Measurements from ENCODE around the gene SLC9A9. TPM values are rescaled to one million over a fixed set of nuclear protein-coding genes. Genes with fewer than 3 reads are reported as not detected.

The SLC9A9 gene
- total and polyA plus RNA-seq, 7 experiments from 2014 or later: 9.3 to 23.1 (median 16.6) TPM

GRCh38 chr3:143479727-143480126, 368.5 kb downstream of the SLC9A9 start:
- Mint-ChIP-seq H3K36me3 (peaks cover 0 to 30% (median 12%) of the 10 kb centered on the region in 5 donors), H3K4me1 (peaks cover 0 to 3% (median 0%) of the 10 kb centered on the region in 7 donors), H3K9me3 (no peaks in the 10 kb centered on the region), H3K4me3 (no peak overlapping the region), H3K27ac (no peak overlapping the region), H3K27me3 (no peaks in the 10 kb centered on the region)
- Histone ChIP-seq H3K27ac (ENCODE audit: low read depth, low read length) (no peak overlapping the region), H3K36me3 (ENCODE audit: control insufficient read depth in 2 of 3, insufficient read depth in 3 of 3, low read length in 3 of 3) (no peaks in the 10 kb centered on the region), H3K4me3 (ENCODE audit: low read length) (no peak overlapping the region), H3K9me3 (ENCODE audit: control insufficient read depth in 2 of 3, low read length in 3 of 3) (no peaks in the 10 kb centered on the region), H3K4me1 (ENCODE audit: control insufficient read depth in 2 of 2, insufficient read depth in 2 of 2, low read length in 2 of 2) (no peaks in the 10 kb centered on the region), H3K27me3 (ENCODE audit: control insufficient read depth in 2 of 2, insufficient read depth in 2 of 2, low read length in 2 of 2) (no peaks in the 10 kb centered on the region)
- POLR2A ChIA-PET: no interaction called here
- CTCF ChIA-PET: no interaction called here
- intact Hi-C loops (cut with micrococcal nuclease): no loop called here
- DNase-seq: no peak
- no peak for ATAC-seq

- Histone ChIP-seq H3K36me3 (ENCODE audit: control insufficient read depth in 2 of 3, insufficient read depth in 3 of 3, low read length in 3 of 3) (no peaks in the 10 kb centered on the region), H3K27me3 (ENCODE audit: control insufficient read depth in 2 of 2, insufficient read depth in 2 of 2, low read length in 2 of 2) (no peaks in the 10 kb centered on the region), H3K9me3 (ENCODE audit: control insufficient read depth in 2 of 3, low read length in 3 of 3) (no peaks in the 10 kb centered on the region), H3K4me3 (ENCODE audit: low read length) (no peak overlapping the region), H3K27ac (ENCODE audit: low read depth, low read length) (no peak overlapping the region), H3K4me1 (ENCODE audit: control insufficient read depth in 2 of 2, insufficient read depth in 2 of 2, low read length in 2 of 2) (no peaks in the 10 kb centered on the region)
- ChIA-PET CTCF (no interaction called here), POLR2A (no interaction called here)
- H3K36me3 Mint-ChIP-seq: peaks cover 0 to 24% (median 5%) of the 10 kb centered on the region in 5 donors
- H3K4me3 Mint-ChIP-seq: no peak overlapping the region
- no peaks in the 10 kb centered on the region for H3K27me3 Mint-ChIP-seq
- H3K4me1 Mint-ChIP-seq: peaks cover 0 to 3% (median 0%) of the 10 kb centered on the region in 7 donors
- ATAC-seq: no peak
- intact Hi-C loops (cut with micrococcal nuclease): no loop called here
- DNase-seq: no peak
- H3K9me3 Mint-ChIP-seq: no peaks in the 10 kb centered on the region
- H3K27ac Mint-ChIP-seq: no peak overlapping the region
Observed at GRCh38 chr3:143478115-143478693, 370.1 kb downstream of the SLC9A9 start.

DNA sequence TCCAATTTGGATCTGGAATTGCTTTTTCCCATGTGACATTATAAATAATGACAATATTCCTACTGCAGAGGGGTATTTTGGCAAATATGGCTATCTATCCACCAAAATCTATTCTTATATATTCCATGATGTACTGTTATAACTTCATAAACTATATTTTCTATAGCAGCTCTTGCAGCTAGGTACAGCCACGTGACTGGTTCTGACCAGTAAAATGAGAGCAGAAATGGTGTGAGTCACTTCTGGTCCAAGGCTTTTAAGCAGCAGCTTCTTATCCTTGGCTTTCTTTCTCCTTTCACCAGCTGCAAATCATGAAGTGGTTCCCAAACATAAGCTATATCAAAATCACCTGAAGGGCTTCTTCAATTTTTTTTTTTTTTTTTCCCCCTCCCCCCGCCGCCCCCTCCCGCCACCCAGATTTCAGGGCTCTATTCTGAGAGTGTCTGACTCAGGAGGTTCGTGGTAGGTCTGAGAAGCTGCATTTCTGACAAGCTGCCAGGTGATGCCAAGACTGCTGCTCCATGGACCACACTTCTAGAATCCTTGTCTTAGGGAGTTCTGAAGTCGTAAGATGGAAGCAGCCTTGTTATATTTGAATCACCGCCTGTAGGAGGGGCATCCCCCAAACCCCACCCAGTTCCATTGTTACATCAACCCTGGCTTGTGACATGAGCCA, 371.2 kb downstream of the SLC9A9 start:
- intact Hi-C loops (cut with micrococcal nuclease): no loop called here
- H3K27ac ChIP-seq (ENCODE audit: low read depth, low read length): no peak overlapping the region
- H3K36me3 Mint-ChIP-seq: peaks cover 0 to 13% (median 3%) of the 10 kb centered on the region in 5 donors
- no peak overlapping the region for H3K4me3 Mint-ChIP-seq
- DNase-seq: no peak
- H3K9me3 Mint-ChIP-seq: no peaks in the 10 kb centered on the region
- H3K4me1 ChIP-seq (ENCODE audit: control insufficient read depth in 2 of 2, insufficient read depth in 2 of 2, low read length in 2 of 2): no peaks in the 10 kb centered on the region
- H3K27me3 ChIP-seq (ENCODE audit: control insufficient read depth in 2 of 2, insufficient read depth in 2 of 2, low read length in 2 of 2): no peaks in the 10 kb centered on the region
- peaks cover 0 to 6% (median 0%) of the 10 kb centered on the region in 7 donors for H3K4me1 Mint-ChIP-seq
- H3K36me3 ChIP-seq (ENCODE audit: control insufficient read depth in 2 of 3, insufficient read depth in 3 of 3, low read length in 3 of 3): no peaks in the 10 kb centered on the region
- no peaks in the 10 kb centered on the region for H3K27me3 Mint-ChIP-seq
- ChIA-PET POLR2A (no interaction called here), CTCF (no interaction called here)
- no peak for ATAC-seq
- no peak overlapping the region for H3K27ac Mint-ChIP-seq
- H3K4me3 ChIP-seq (ENCODE audit: low read length): no peak overlapping the region
- no peaks in the 10 kb centered on the region for H3K9me3 ChIP-seq (ENCODE audit: control insufficient read depth in 2 of 3, low read length in 3 of 3)

DNA sequence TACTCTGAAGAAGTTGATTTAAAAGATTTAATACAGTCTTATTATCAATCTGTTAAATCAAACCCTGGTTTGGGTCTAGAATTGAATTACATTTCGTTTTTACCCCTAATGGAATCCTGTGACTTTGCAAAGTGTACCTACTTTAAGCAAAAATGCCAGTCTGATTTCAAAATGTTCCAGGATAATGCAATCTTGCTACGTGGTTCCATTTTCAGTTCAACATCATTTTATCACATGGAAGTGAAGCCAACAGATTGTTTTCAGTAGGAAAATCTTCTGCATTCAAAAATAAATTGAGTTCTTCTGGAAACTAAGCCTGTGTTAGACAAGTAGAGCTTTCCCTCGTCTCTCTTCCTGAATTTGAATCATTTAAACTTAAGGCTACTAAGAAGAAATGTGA, 372.3 kb downstream of the SLC9A9 start:
- peaks cover 0 to 5% (median 0%) of the 10 kb centered on the region in 5 donors for H3K36me3 Mint-ChIP-seq

DNA sequence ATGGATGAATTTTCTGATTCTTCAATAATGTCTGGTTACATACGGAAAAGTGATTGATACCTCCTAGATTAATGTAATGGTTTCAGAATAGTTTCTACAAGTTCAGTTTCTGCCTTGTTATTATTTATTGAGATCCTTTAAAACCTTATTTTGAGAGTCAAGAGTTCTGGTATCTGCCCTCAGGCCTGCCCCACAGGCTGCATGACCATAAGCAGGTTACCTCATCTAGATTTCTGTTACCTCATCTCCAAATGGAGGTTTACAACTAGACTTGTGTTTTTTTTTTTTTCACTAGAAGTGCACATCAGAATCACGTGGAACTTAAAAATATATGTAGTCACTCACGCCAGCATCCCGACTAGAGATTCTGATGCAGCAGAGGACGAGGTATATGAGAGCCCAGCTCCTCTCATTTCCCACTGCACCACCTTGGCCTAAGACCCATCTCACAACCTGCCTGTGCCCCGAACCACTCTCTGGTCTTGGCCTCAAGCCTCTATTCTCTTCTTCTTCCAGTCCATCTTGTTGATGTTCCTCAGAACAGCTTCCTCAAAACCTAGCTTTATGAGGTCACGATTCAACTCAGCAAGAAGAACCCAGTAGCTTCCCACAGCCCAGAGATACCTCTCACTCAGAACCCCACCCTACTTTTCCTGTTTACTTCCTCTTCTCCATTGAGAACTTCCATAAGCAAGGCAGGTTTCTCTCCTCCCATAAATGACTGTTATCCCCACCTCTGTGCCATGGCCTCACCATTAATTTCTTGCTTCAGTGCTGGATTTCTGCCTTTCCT, 375.3 kb downstream of the SLC9A9 start:
- Histone ChIP-seq H3K4me1 (ENCODE audit: control insufficient read depth in 2 of 2, insufficient read depth in 2 of 2, low read length in 2 of 2) (no peaks in the 10 kb centered on the region), H3K36me3 (ENCODE audit: control insufficient read depth in 2 of 3, insufficient read depth in 3 of 3, low read length in 3 of 3) (no peaks in the 10 kb centered on the region), H3K27me3 (ENCODE audit: control insufficient read depth in 2 of 2, insufficient read depth in 2 of 2, low read length in 2 of 2) (no peaks in the 10 kb centered on the region), H3K4me3 (ENCODE audit: low read length) (no peak overlapping the region), H3K9me3 (ENCODE audit: control insufficient read depth in 2 of 3, low read length in 3 of 3) (no peaks in the 10 kb centered on the region), H3K27ac (ENCODE audit: low read depth, low read length) (no peak overlapping the region)
- H3K4me1 Mint-ChIP-seq: peaks cover 0 to 9% (median 0%) of the 10 kb centered on the region in 7 donors
- intact Hi-C loops (cut with micrococcal nuclease): no loop called here
- ATAC-seq (no peak), DNase-seq (no peak)
- no peaks in the 10 kb centered on the region for H3K27me3 Mint-ChIP-seq
- ChIA-PET CTCF (no interaction called here), POLR2A (no interaction called here)
- peaks cover 0 to 13% (median 0%) of the 10 kb centered on the region in 5 donors for H3K36me3 Mint-ChIP-seq
- no peaks in the 10 kb centered on the region for H3K9me3 Mint-ChIP-seq
- H3K4me3 Mint-ChIP-seq: no peak overlapping the region
- H3K27ac Mint-ChIP-seq: no peak overlapping the region

More for the DNA sequence above, 372.3 kb downstream of the SLC9A9 start:
- Histone ChIP-seq H3K4me1 (ENCODE audit: control insufficient read depth in 2 of 2, insufficient read depth in 2 of 2, low read length in 2 of 2) (no peaks in the 10 kb centered on the region), H3K9me3 (ENCODE audit: control insufficient read depth in 2 of 3, low read length in 3 of 3) (no peaks in the 10 kb centered on the region), H3K27me3 (ENCODE audit: control insufficient read depth in 2 of 2, insufficient read depth in 2 of 2, low read length in 2 of 2) (no peaks in the 10 kb centered on the region), H3K4me3 (ENCODE audit: low read length) (no peak overlapping the region), H3K36me3 (ENCODE audit: control insufficient read depth in 2 of 3, insufficient read depth in 3 of 3, low read length in 3 of 3) (no peaks in the 10 kb centered on the region), H3K27ac (ENCODE audit: low read depth, low read length) (no peak overlapping the region)
- no peak for DNase-seq
- Mint-ChIP-seq H3K27me3 (no peaks in the 10 kb centered on the region), H3K9me3 (no peaks in the 10 kb centered on the region), H3K4me3 (no peak overlapping the region), H3K4me1 (peaks cover 0 to 9% (median 0%) of the 10 kb centered on the region in 7 donors), H3K27ac (no peak overlapping the region)
- ChIA-PET CTCF (no interaction called here), POLR2A (no interaction called here)
- ATAC-seq: no peak
- intact Hi-C loops (cut with micrococcal nuclease): no loop called here

DNA sequence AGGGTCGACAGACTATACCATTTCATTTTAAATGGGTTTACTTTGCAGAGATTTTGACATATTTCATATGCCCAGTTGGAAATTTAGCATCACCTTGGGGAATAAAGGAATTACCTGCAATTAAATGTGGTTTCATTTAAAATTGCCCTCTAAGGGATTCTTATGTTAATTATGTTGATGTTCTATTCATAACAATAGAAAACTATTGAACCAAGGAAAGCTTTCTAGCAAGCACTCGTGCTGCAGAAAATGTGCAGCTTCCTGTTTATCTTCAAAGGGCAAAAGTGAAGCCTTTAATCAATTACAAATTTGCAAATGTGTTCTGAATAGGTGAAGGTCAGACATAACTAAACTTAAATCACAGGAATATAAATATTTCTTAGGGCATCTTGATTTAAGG, 376.6 kb downstream of the SLC9A9 start:
- ChIA-PET POLR2A (no interaction called here), CTCF (no interaction called here)
- ATAC-seq (no peak), DNase-seq (no peak)
- Histone ChIP-seq H3K9me3 (ENCODE audit: control insufficient read depth in 2 of 3, low read length in 3 of 3) (no peaks in the 10 kb centered on the region), H3K4me3 (ENCODE audit: low read length) (no peak overlapping the region), H3K27ac (ENCODE audit: low read depth, low read length) (no peak overlapping the region), H3K4me1 (ENCODE audit: control insufficient read depth in 2 of 2, insufficient read depth in 2 of 2, low read length in 2 of 2) (no peaks in the 10 kb centered on the region), H3K27me3 (ENCODE audit: control insufficient read depth in 2 of 2, insufficient read depth in 2 of 2, low read length in 2 of 2) (no peaks in the 10 kb centered on the region), H3K36me3 (ENCODE audit: control insufficient read depth in 2 of 3, insufficient read depth in 3 of 3, low read length in 3 of 3) (no peaks in the 10 kb centered on the region)
- Mint-ChIP-seq H3K36me3 (peaks cover 0 to 22% (median 4%) of the 10 kb centered on the region in 5 donors), H3K27ac (no peak overlapping the region), H3K4me3 (no peak overlapping the region), H3K9me3 (no peaks in the 10 kb centered on the region), H3K4me1 (peaks cover 0 to 9% (median 0%) of the 10 kb centered on the region in 7 donors), H3K27me3 (no peaks in the 10 kb centered on the region)
- intact Hi-C loops (cut with micrococcal nuclease): no loop called here
